Activated naive CD4-positive, alpha-beta T cell treated with Interleukin-2 at 50 U/mL for 16 hours (primary cell): ENCODE data around the gene ZFPL1.

Experiments used
- DNase-seq: peaks from one replicate; pipeline ENCODE4 v3.0.0-alpha.2; 2020

The ZFPL1 gene

DNA sequence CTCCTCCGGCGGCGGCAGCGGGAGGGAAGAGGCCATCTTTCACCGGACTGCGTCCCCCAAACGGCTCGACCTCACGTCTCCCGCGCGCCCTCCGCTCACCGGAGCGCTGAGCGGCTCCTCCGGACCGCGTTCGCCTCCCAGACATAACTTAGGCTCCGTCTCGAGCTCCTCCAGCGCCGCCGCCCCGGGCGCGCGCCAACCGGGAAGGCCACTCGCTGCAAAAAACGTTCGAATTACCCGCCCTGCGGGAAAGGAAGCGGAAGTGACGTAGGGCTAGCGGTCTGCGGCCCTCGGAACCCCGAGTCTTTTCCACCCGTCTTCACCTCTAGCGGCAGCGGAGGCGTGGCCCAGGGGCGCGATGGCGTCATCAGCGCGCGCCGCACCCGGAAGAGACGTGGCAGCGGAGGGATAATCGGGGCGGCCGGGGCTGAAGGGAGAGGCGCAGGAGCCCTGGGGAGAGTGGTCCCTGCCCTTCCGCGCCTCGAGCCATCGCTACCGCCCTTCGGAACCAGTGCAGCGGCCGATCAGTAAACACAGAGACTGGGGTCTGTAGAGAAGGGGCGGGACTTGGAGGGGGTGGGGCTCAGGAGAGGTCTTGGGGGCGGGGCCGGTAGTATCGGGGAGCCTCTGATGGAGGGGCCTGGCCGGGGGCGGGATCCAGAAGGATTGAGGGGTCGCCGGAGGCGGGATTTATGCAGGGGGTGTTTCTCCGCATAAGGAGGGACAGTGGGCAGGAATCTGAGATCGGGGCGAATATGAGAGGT lies at the start of gene ZFPL1, which contains the start of gene CDCA5:
Gene ZFPL1 (plus strand): TSS at position 389 of the 764 bp plus-strand sequence. CDS start 477 bp downstream, outside the sequence.
Gene CDCA5 (minus strand): TSS at position 207 of the 764 bp plus-strand sequence. CDS start 62 bp downstream, at position 145.
- peak; percentile 97 for DNase-seq

- DNase-seq: no peak
These were observed 49.6 kb upstream of the ZFPL1 start for GRCh38 chr11:65034423-65034822.

- no peak for DNase-seq
These were observed 48.4 kb upstream of the ZFPL1 start for GRCh38 chr11:65035579-65035978.

DNA sequence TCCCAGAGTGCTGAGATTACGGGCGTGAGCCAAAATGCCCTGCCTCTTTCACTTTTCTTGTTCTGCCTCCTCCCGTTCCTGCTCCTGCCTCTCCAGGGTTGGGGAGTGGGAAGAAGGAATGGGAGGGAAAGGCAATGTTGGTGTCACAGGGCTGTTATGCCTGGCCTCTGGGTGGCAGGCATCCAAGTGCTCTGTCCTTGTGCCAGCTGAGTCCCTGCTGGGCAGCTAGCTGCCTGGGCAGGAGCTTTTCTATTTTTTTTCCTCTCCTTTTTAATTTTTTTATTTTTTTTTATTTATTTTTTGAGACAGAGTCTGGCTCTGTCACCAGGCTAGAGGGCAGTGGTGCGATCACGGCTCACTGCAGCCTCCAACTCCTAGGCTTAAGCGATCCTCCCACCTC lies 47.1 kb upstream of the ZFPL1 start:
- no peak for DNase-seq

DNA sequence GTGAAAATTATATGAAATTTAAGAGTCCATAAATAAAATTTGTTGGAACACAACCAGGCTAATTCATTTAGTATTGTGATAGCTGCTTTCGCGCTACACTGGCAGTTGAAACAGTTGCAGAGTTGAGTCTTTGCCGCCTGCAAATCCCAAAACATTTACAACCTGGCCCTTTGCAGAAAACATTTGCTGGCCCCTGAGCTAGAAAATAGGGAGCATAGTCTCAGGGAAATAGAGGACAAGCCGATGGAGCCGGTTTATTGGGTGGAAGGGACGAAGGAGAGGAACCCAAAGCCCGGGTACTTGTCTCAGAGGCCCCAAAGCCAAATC lies 43.5 kb upstream of the ZFPL1 start:
- DNase-seq: no peak

- DNase-seq: peak; percentile 89
These were observed 43.0 kb upstream of the ZFPL1 start, which contains the start of gene SAC3D1 for GRCh38 chr11:65040847-65041622. Gene SAC3D1 (plus strand): TSS chr11:65041210. CDS start chr11:65041293, 83 bp downstream.

DNA sequence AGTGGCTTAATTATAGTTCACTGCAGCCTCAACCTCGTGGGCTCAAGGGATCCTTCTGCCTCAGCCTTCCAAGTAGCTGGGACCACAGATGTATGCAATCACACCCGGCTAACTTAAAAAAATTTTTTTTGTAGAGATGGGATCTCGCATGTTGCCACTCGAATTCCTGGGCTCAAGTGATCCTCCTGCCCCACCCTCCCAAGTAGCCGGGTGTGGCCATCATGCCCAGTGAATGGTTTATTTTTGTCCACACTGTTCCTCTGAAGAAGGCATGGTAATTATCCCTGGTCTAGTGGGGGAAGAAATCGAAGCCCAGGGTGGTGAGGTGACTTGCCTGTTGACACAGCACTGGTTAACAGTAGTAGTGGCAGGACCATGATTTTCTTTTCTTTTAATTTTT lies 41.1 kb upstream of the ZFPL1 start:
- DNase-seq: no peak

GRCh38 chr11:65043881-65044501 lies 40.0 kb upstream of the ZFPL1 start:
- DNase-seq: no peak

DNA sequence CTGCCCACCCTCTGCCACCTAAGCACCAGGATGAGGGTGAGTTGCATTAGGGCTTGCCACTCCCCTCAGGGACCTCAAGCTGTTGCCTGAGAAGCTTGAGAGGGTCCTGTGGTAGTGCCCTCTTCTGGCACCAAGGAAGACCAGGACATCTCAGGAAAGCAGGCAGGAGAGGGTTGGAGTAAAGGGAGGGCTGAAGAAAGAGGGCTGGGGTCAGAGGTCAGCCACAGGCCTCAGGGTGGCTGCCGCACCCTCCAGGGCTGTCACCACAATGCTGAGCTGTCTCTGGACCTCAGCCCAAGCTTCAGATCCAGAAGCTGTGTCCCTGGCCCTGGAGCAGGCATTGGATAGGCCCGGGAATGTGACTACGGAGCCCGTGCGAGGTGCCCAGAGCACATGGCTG lies 39.0 kb upstream of the ZFPL1 start:
- no peak for DNase-seq

DNA sequence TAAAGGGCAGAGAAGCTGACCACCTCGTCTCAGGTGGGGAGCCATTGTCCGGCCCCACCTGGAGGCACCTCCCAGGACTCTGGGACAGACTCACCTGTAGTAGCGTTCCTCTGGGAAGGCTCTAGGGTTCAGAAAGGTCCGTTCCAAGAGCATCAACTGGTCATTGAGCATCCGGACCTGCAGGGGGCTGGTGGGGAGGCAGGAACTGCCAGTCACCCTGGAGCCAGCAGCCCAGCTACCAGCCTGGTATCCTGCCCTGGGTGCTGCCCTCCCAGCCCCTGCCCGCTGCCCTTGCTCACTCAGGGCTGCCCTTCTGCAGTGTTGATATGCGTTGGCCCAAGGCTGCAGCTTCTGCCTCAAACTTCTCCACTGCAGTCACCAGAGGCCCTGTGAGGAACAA lies 38.3 kb upstream of the ZFPL1 start:
- no peak for DNase-seq

- peak; percentile 27 for DNase-seq
These were observed 36.2 kb upstream of the ZFPL1 start for GRCh38 chr11:65047581-65048422.

GRCh38 chr11:65051398-65051858 lies 32.6 kb upstream of the ZFPL1 start:
- DNase-seq: no peak

DNA sequence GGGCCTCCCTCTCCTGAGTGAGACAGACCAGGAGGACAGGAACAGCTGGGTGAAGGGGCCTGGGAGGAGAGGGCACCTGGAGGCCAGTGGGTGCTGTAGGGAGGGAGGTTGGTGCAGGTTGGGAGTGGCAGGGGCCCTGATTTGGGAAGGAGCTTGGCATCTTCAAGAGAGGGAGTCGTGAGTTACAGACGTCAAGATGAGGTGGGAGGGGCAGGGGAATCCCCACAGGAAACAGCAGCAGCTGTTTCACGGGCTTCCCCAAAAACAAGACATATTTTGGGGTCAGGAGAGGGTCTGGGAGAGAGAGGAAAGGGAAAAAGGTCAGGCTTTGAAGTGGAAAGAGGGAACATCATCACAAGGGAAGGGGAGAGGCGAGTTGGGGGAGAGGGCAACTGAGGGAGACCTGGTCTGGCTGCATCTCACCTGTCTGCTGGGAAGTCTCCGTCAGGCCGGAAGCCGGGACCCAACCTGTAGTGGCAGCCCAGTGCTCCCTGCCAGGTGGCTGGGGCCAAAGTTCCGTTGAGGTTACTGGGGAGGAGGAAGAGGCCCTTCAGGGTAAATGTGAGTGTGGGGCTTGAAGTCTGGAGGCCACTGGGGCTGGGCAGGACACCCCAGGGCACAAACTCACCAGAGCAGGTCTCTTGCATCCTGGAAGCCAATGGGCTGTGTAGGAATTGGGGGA lies 30.1 kb upstream of the ZFPL1 start:
- DNase-seq: peak; percentile 13

- DNase-seq: no peak
These were observed 28.5 kb upstream of the ZFPL1 start for GRCh38 chr11:65055538-65055937.

GRCh38 chr11:65056999-65057398 lies 27.0 kb upstream of the ZFPL1 start:
- DNase-seq: no peak

- DNase-seq: no peak
These were observed 26.5 kb upstream of the ZFPL1 start for GRCh38 chr11:65057526-65057925.

DNA sequence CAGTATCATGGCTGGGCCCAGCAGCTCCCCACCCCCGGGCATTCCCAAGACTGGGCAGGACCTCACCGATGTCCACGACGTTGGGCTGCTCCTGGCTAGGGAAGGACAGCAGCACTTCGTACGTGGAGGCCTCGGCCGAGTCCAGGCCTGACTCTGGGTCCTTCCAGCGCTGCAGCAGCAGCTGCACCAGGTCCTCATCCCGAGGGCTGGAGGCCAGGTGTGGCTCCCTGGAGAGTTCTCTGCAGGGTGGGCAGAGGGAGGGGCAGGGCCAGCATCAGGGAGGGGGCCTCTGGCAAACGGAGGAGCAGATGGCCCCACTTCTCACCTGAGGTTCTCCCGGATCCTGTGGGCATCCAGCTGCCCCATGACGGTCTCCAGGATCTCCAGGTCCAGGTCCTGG lies 26.0 kb upstream of the ZFPL1 start:
- no peak for DNase-seq

DNA sequence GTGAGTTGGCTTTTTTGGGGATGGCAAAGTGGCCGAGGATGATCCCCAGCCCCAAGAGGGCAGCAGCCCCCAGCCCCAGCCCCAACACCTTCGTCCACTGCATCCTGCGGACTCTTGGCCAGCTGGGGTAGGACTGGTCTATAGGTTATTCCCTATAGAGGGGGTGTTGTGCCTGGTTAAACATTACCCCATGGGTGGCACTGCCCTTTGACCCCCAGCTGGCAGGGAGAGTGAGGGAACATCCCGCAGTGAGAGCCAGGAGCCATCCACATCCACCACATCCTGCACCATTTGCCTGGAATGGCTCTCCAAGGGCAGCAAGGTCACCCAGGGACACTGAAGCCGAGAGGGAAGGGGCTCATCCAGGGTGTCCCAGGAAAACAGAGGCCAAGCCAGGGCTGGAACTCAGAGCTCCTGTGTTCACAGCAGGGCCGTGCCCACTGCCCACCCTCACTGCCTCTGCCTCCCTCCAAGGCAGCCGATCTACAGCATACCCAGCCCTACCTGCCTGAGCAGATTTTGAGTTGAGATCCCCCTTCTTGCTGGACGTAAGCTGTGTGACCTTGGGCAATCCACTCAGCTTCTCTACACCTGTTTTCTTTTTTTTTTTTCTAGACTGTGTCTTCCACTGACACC lies 25.5 kb upstream of the ZFPL1 start, which contains the start of gene NAALADL1:
Gene NAALADL1 (minus strand): TSS at position 135 of the 636 bp plus-strand sequence. CDS start 32 bp downstream, at position 103.
- no peak for DNase-seq

GRCh38 chr11:65059523-65059922 lies 24.5 kb upstream of the ZFPL1 start:
- no peak for DNase-seq

DNA sequence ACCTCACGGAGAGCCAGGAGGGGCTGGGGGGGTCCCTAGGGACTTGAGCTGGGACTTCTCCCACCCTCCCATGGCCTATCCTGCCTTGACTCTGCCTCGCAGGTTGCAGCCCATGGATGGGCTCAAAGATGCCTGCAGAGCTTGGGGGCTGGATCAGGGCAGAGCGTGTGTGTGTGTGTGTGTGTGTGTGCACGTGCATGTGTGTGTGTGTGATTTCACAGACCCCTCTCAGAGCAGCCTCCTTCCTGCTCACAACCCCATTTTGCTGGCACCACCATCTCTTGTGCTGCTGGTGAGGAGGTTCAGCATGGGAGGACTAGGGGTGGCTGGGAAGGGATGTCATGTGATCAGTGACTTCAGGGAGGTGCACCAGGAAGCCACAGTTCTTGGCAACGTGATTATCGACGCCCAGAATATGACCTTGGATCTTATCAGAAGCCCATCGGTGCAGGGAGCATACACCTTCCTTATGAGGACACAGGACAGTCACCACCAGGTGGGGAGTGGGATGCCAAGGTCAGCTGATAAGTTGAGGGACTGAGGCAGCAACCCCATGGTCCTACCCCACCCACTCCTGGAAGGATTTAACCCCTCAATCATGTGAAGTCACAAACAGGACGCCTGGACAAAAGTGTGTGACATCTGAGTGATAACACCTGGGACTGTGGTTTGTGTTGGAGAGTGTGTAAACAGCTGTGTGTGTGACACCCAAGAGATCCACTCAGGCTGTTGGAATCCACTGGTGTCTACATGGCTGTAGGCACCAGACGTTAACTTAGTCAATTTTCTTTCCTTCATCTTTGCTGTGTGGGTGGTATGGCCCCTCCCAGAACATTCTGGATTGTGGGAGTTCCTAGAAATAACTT lies 23.8 kb upstream of the ZFPL1 start:
- no peak for DNase-seq
